Smooth muscle cell (in vitro differentiated cells): ENCODE data around the gene ZNF536. TPM values are rescaled to one million over a fixed set of nuclear protein-coding genes. Genes with fewer than 3 reads are reported as not detected.
"Not testable (repeated sequence)": the region's sequence is repeated elsewhere in the genome, so short reads cannot be mapped to it uniquely, and the experiment has no call there.

Experiments used
- DNase-seq: peaks from one replicate; lab custom pipeline; 2025; ENCODE audit not compliant: unreplicated experiment; lab: John Stamatoyannopoulos, UW
- H2AFZ ChIP-seq: fragments of 200-600 bp; sonication (generic); 2 replicates; pipeline ENCODE4 v1.6.0; 2016; ENCODE audit warnings: antibody characterized with exemption, low read depth, mild to moderate bottlenecking
- H3F3A ChIP-seq: fragments of 200-600 bp; sonication (generic); 2 replicates; pipeline ENCODE4 v1.6.0; 2017; ENCODE audit warnings: antibody characterized with exemption, low read depth
- H3K27ac ChIP-seq: fragments of 200-600 bp; sonication (generic); 2 replicates; pipeline ENCODE4 v1.5.1; 2016; ENCODE audit warnings: low read depth, mild to moderate bottlenecking
- H3K27me3 ChIP-seq: fragments of 200-600 bp; sonication (generic); 2 replicates; pipeline ENCODE4 v1.6.1; 2016; ENCODE audit warnings: low read depth, mild to moderate bottlenecking
- H3K36me3 ChIP-seq: fragments of 200-600 bp; sonication (generic); 2 replicates; pipeline ENCODE4 v1.5.1; 2016; ENCODE audit warnings: low read depth
- H3K4me1 ChIP-seq: fragments of 200-600 bp; sonication (generic); 2 replicates; pipeline ENCODE4 v1.5.1; 2016; ENCODE audit warnings: low read depth
- H3K4me2 ChIP-seq: fragments of 200-600 bp; sonication (generic); 2 replicates; pipeline ENCODE4 v1.6.0; 2016; ENCODE audit warnings: mild to moderate bottlenecking
- H3K4me3 ChIP-seq: fragments of 200-600 bp; sonication (generic); 2 replicates; pipeline ENCODE4 v1.5.1; 2016; ENCODE audit warnings: mild to moderate bottlenecking
- H3K79me2 ChIP-seq: fragments of 200-600 bp; sonication (generic); 2 replicates; pipeline ENCODE4 v1.6.0; 2016; ENCODE audit warnings: low read depth, mild to moderate bottlenecking
- H3K9ac ChIP-seq: fragments of 200-600 bp; sonication (generic); 2 replicates; pipeline ENCODE4 v1.6.0; 2016; ENCODE audit warnings: low read depth
- H3K9me3 ChIP-seq: fragments of 200-600 bp; sonication (generic); replicated peaks from 2 replicates; pipeline ENCODE4 v1.5.1; 2016; ENCODE audit warnings: low read depth
- H4K20me1 ChIP-seq: fragments of 200-600 bp; sonication (generic); 2 replicates; pipeline ENCODE4 v1.6.0; 2016; ENCODE audit warnings: low read depth
- CTCF ChIP-seq: fragments of 200-600 bp; sonication (generic); IDR thresholded peaks from 2 replicates; pipeline ENCODE4 v1.5.1; 2017; ENCODE audit warnings: borderline replicate concordance, mild to moderate bottlenecking, antibody characterized with exemption; ENCODE audit not compliant: insufficient read depth, poor library complexity, severe bottlenecking
- WGBS: methylation state at CpG from one replicate; pipeline ENCODE4 v1.1.7; 2016; ENCODE audit warnings: low lambda C conversion rate; 5-methylcytosine and 5-hydroxymethylcytosine counted together
- polyA plus RNA-seq: library from polyadenylated mRNA; unstranded; fragments of >200 nt; fragmentation: Nextera tagmentation; extraction: Ambion mirVana; gene quantifications from 2 replicates; pipeline ENCODE4 v1.2.1, GENCODE V29; 2016
- total RNA-seq: library from RNA; depleted of rRNA; stranded (reverse); fragments of >200 nt; gene quantifications from 2 replicates; pipeline ENCODE4 v1.2.3, GENCODE V29; 2014

The ZNF536 gene
- total and polyA plus RNA-seq, 2 experiments from 2014 or later, result not detected

GRCh38 chr19:30455881-30456280, 83.7 kb downstream of the ZNF536 start:
- no peaks in the 10 kb centered on the region for H3K4me1 ChIP-seq
- no peaks in the 10 kb centered on the region for H3K36me3 ChIP-seq
- H3K79me2 ChIP-seq, result no peaks in the 10 kb centered on the region
- no peaks in the 10 kb centered on the region for H4K20me1 ChIP-seq
- H3F3A ChIP-seq, result no peaks in the 10 kb centered on the region
- no peak for TF ChIP-seq CTCF
- H3K9me3 ChIP-seq, result no peaks in the 10 kb centered on the region
- H3K27ac ChIP-seq, result no peak overlapping the region
- peaks cover 12% of the 10 kb centered on the region for H3K27me3 ChIP-seq
- WGBS, result 100% methylated on average over 1 of the region's 1 CpG
- H3K4me3 ChIP-seq, result no peak overlapping the region
- DNase-seq, result no peak
- H3K9ac ChIP-seq, result no peak overlapping the region
- no peak overlapping the region for H2AFZ ChIP-seq
- no peak overlapping the region for H3K4me2 ChIP-seq

GRCh38 chr19:30457484-30457883, 85.3 kb downstream of the ZNF536 start:
- H3K4me2 ChIP-seq, result no peak overlapping the region
- peaks cover 12% of the 10 kb centered on the region for H3K27me3 ChIP-seq
- DNase-seq, result no peak
- H4K20me1 ChIP-seq, result no peaks in the 10 kb centered on the region
- 97% methylated on average over 4 of the region's 4 CpGs for WGBS
- H3K9me3 ChIP-seq, result no peaks in the 10 kb centered on the region
- H3K27ac ChIP-seq, result no peak overlapping the region
- H3K79me2 ChIP-seq, result no peaks in the 10 kb centered on the region
- no peak overlapping the region for H2AFZ ChIP-seq
- no peaks in the 10 kb centered on the region for H3K36me3 ChIP-seq
- no peak for TF ChIP-seq CTCF
- H3K9ac ChIP-seq, result no peak overlapping the region
- H3K4me1 ChIP-seq, result no peaks in the 10 kb centered on the region
- H3F3A ChIP-seq, result no peaks in the 10 kb centered on the region
- H3K4me3 ChIP-seq, result no peak overlapping the region

GRCh38 chr19:30459859-30460258, 87.7 kb downstream of the ZNF536 start:
- H3K27ac ChIP-seq, result no peak overlapping the region
- no peak overlapping the region for H2AFZ ChIP-seq
- H4K20me1 ChIP-seq, result no peaks in the 10 kb centered on the region
- H3K4me2 ChIP-seq, result no peak overlapping the region
- H3F3A ChIP-seq, result no peaks in the 10 kb centered on the region
- H3K9me3 ChIP-seq, result no peaks in the 10 kb centered on the region
- 92% methylated on average over 2 of the region's 2 CpGs for WGBS
- H3K9ac ChIP-seq, result no peak overlapping the region
- no peaks in the 10 kb centered on the region for H3K36me3 ChIP-seq
- H3K4me3 ChIP-seq, result no peak overlapping the region
- no peaks in the 10 kb centered on the region for H3K4me1 ChIP-seq
- TF ChIP-seq CTCF, result no peak
- no peaks in the 10 kb centered on the region for H3K27me3 ChIP-seq
- H3K79me2 ChIP-seq, result no peaks in the 10 kb centered on the region
- DNase-seq, result no peak

GRCh38 chr19:30464162-30464561, 92.0 kb downstream of the ZNF536 start:
- WGBS, result 94% methylated on average over 8 of the region's 8 CpGs
- no peak for DNase-seq
- Histone ChIP-seq H3K4me3 (no peak overlapping the region), H3K36me3 (no peaks in the 10 kb centered on the region), H3F3A (no peaks in the 10 kb centered on the region), H3K79me2 (no peaks in the 10 kb centered on the region), H2AFZ (no peak overlapping the region), H3K27me3 (no peaks in the 10 kb centered on the region), H3K4me1 (no peaks in the 10 kb centered on the region), H4K20me1 (no peaks in the 10 kb centered on the region), H3K4me2 (no peak overlapping the region), H3K27ac (no peak overlapping the region), H3K9me3 (no peaks in the 10 kb centered on the region), H3K9ac (no peak overlapping the region)
- no peak for TF ChIP-seq CTCF

- H3K27me3 ChIP-seq, H3K4me1 ChIP-seq, H3K27ac ChIP-seq, H3K9me3 ChIP-seq, H2AFZ ChIP-seq, H3F3A ChIP-seq, H3K4me2 ChIP-seq, H3K9ac ChIP-seq, H4K20me1 ChIP-seq, DNase-seq, H3K79me2 ChIP-seq, H3K36me3 ChIP-seq, H3K4me3 ChIP-seq: not testable (repeated sequence)
- WGBS, result 91% methylated on average over 4 of the region's 4 CpGs
Observed at GRCh38 chr19:30466598-30466997, 94.4 kb downstream of the ZNF536 start.
